Trophoblast cell (in vitro differentiated cells and primary cell): ENCODE measurements around the gene MTAP.

Experiments
- DNase-seq, 2 donors: peaks; one replicate each; pipeline ENCODE4 v3.0.0-alpha.2; 2016
- H2AFZ ChIP-seq: 2 replicates; pipeline ENCODE4 v1.6.1; 2013; ENCODE audit warnings: low read length, moderate library complexity, mild to moderate bottlenecking; ENCODE audit not compliant: insufficient read depth, poor library complexity
- H2AK5ac ChIP-seq: 2 replicates; pipeline ENCODE4 v1.6.1; 2013; ENCODE audit warnings: mild to moderate bottlenecking, low read length
- H2BK120ac ChIP-seq: 2 replicates; pipeline ENCODE4 v1.6.1; 2013; ENCODE audit warnings: low read length, mild to moderate bottlenecking, moderate library complexity; ENCODE audit not compliant: insufficient read depth, poor library complexity
- H2BK12ac ChIP-seq: 2 replicates; pipeline ENCODE4 v1.6.1; 2013; ENCODE audit warnings: mild to moderate bottlenecking, low read length, moderate library complexity
- H2BK5ac ChIP-seq: 2 replicates; pipeline ENCODE4 v1.6.1; 2013; ENCODE audit warnings: low read length, low read depth, moderate library complexity, mild to moderate bottlenecking; ENCODE audit not compliant: poor library complexity
- H3K14ac ChIP-seq: 2 replicates; pipeline ENCODE4 v1.6.1; 2013; ENCODE audit warnings: mild to moderate bottlenecking, low read length
- H3K18ac ChIP-seq: 2 replicates; pipeline ENCODE4 v1.6.1; 2013; ENCODE audit warnings: mild to moderate bottlenecking, low read length
- H3K23ac ChIP-seq: 2 replicates; pipeline ENCODE4 v1.6.1; 2013; ENCODE audit warnings: low read length
- H3K27ac ChIP-seq: 2 replicates; pipeline ENCODE4 v1.5.1; 2013; ENCODE audit warnings: low read depth, mild to moderate bottlenecking, inconsistent platforms, low read length, moderate library complexity
- H3K27me3 ChIP-seq: 2 replicates; pipeline ENCODE4 v1.6.1; 2013; ENCODE audit warnings: inconsistent platforms, mild to moderate bottlenecking, low read length, moderate library complexity; ENCODE audit not compliant: insufficient read depth
- H3K36me3 ChIP-seq, 2 experiments: 1 replicate in 1 of 2; 2 replicates in 1 of 2; pipeline ENCODE4 v1.6.1; 2013; ENCODE audit warnings: low read length in 2 of 2, mild to moderate bottlenecking in 2 of 2, moderate library complexity in 1 of 2; ENCODE audit not compliant: insufficient read depth in 2 of 2, control insufficient read depth in 1 of 2
- H3K4ac ChIP-seq: 2 replicates; pipeline ENCODE4 v1.6.1; 2013; ENCODE audit warnings: low read depth, mild to moderate bottlenecking, low read length, moderate library complexity
- H3K4me1 ChIP-seq, 2 experiments: 1 replicate in 1 of 2; 2 replicates in 1 of 2; pipeline ENCODE4 v1.6.1; 2013; ENCODE audit warnings: low read length in 2 of 2, mild to moderate bottlenecking in 2 of 2, moderate library complexity in 1 of 2; ENCODE audit not compliant: insufficient read depth in 2 of 2, control insufficient read depth in 1 of 2
- H3K4me2 ChIP-seq: 2 replicates; pipeline ENCODE4 v1.6.1; 2013; ENCODE audit warnings: inconsistent platforms, mild to moderate bottlenecking, low read length, moderate library complexity
- H3K4me3 ChIP-seq: 2 replicates; pipeline ENCODE4 v1.5.1; 2013; ENCODE audit warnings: mild to moderate bottlenecking, low read depth, low read length, inconsistent platforms
- H3K79me1 ChIP-seq: one replicate; pipeline ENCODE4 v1.6.1; 2013; ENCODE audit warnings: low read length
- H3K79me2 ChIP-seq: 2 replicates; pipeline ENCODE4 v1.6.1; 2013; ENCODE audit warnings: low read length, mild to moderate bottlenecking; ENCODE audit not compliant: control insufficient read depth, insufficient read depth, poor library complexity
- H3K9ac ChIP-seq: 2 replicates; pipeline ENCODE4 v1.6.1; 2013; ENCODE audit warnings: mild to moderate bottlenecking, low read length
- H3K9me3 ChIP-seq: 2 replicates; pipeline ENCODE4 v1.6.1; 2013; ENCODE audit warnings: low read depth, mild to moderate bottlenecking, control low read depth, inconsistent platforms, low read length; ENCODE audit not compliant: insufficient read depth
- H4K12ac ChIP-seq: 2 replicates; pipeline ENCODE4 v1.6.1; 2013; ENCODE audit warnings: low read depth, mild to moderate bottlenecking, low read length, moderate library complexity
- H4K8ac ChIP-seq: 2 replicates; pipeline ENCODE4 v1.6.1; 2013; ENCODE audit warnings: low read depth, mild to moderate bottlenecking, low read length, moderate library complexity
- H4K91ac ChIP-seq: one replicate; pipeline ENCODE4 v1.6.1; 2013; ENCODE audit warnings: low read depth, mild to moderate bottlenecking, low read length, moderate library complexity
- WGBS: extraction: QIAGEN DNeasy Blood & Tissue Kit; methylation state at CpG from one replicate; pipeline ENCODE4 v1.1.7; 2013; ENCODE audit warnings: missing lambda C conversion rate; ENCODE audit not compliant: insufficient read length, insufficient coverage; ENCODE audit errors: extremely low coverage; 5-methylcytosine and 5-hydroxymethylcytosine counted together

MTAP gene

GRCh38 chr9:21840647-21841046, 38.2 kb downstream of the MTAP start:
- Histone ChIP-seq H3K14ac (no peak overlapping the region), H2AFZ (no peak overlapping the region), H3K23ac (no peak overlapping the region), H4K8ac (no peak overlapping the region), H2BK120ac (no peak overlapping the region), H3K4me2 (no peak overlapping the region), H3K9ac (no peak overlapping the region), H3K27ac (no peak overlapping the region), H2BK12ac (no peak overlapping the region), H3K4me1 (no peaks in the 10 kb centered on the region), H3K36me3 (peaks cover 19 to 29% of the 10 kb centered on the region in 2 experiments), H3K18ac (no peak overlapping the region), H3K9me3 (peaks cover 2% of the 10 kb centered on the region), H3K79me1 (no peaks in the 10 kb centered on the region), H3K4ac (no peak overlapping the region), H4K91ac (no peak overlapping the region), H2BK5ac (no peak overlapping the region), H3K27me3 (no peaks in the 10 kb centered on the region), H2AK5ac (no peak overlapping the region), H3K79me2 (no peaks in the 10 kb centered on the region), H3K4me3 (no peak overlapping the region), H4K12ac (no peak overlapping the region)
- no peak for DNase-seq
- no CpG with 5 or more reads among the region's 2 CpGs for WGBS

GRCh38 chr9:21841133-21841532, 38.7 kb downstream of the MTAP start:
- Histone ChIP-seq H3K9ac (no peak overlapping the region), H3K4ac (no peak overlapping the region), H4K8ac (no peak overlapping the region), H4K12ac (no peak overlapping the region), H3K14ac (no peak overlapping the region), H2AK5ac (no peak overlapping the region), H3K36me3 (peaks cover 19 to 29% of the 10 kb centered on the region in 2 experiments), H3K4me2 (no peak overlapping the region), H3K27ac (no peak overlapping the region), H3K18ac (no peak overlapping the region), H3K4me1 (no peaks in the 10 kb centered on the region), H3K23ac (no peak overlapping the region), H3K27me3 (no peaks in the 10 kb centered on the region), H4K91ac (no peak overlapping the region), H2AFZ (no peak overlapping the region), H3K4me3 (no peak overlapping the region), H3K9me3 (peaks cover 2% of the 10 kb centered on the region), H3K79me2 (no peaks in the 10 kb centered on the region), H2BK120ac (no peak overlapping the region), H2BK12ac (no peak overlapping the region), H2BK5ac (no peak overlapping the region), H3K79me1 (no peaks in the 10 kb centered on the region)
- no CpG with 5 or more reads among the region's 1 CpG for WGBS
- DNase-seq = no peak

- Histone ChIP-seq H2BK5ac (no peak overlapping the region), H2AK5ac (no peak overlapping the region), H3K18ac (no peak overlapping the region), H3K79me2 (no peaks in the 10 kb centered on the region), H2AFZ (no peak overlapping the region), H3K4ac (no peak overlapping the region), H3K14ac (no peak overlapping the region), H2BK120ac (no peak overlapping the region), H4K91ac (no peak overlapping the region), H3K9me3 (no peaks in the 10 kb centered on the region), H3K4me2 (no peak overlapping the region), H3K4me1 (no peaks in the 10 kb centered on the region), H4K12ac (no peak overlapping the region), H3K36me3 (peaks cover 4 to 22% of the 10 kb centered on the region in 2 experiments), H2BK12ac (no peak overlapping the region), H4K8ac (no peak overlapping the region), H3K27me3 (no peaks in the 10 kb centered on the region), H3K23ac (no peak overlapping the region), H3K79me1 (no peaks in the 10 kb centered on the region), H3K27ac (no peak overlapping the region), H3K4me3 (no peak overlapping the region), H3K9ac (no peak overlapping the region)
- no peak for DNase-seq
- no CpG with 5 or more reads among the region's 4 CpGs for WGBS
These were observed 46.2 kb downstream of the MTAP start for GRCh38 chr9:21848615-21849014.

GRCh38 chr9:21852754-21853153, 50.3 kb downstream of the MTAP start:
- Histone ChIP-seq H3K23ac (no peak overlapping the region), H3K36me3 (peaks cover 4 to 30% of the 10 kb centered on the region in 2 experiments), H4K8ac (no peak overlapping the region), H3K9ac (no peak overlapping the region), H3K9me3 (no peaks in the 10 kb centered on the region), H3K4ac (no peak overlapping the region), H4K91ac (no peak overlapping the region), H2BK12ac (no peak overlapping the region), H3K79me1 (no peaks in the 10 kb centered on the region), H2BK5ac (no peak overlapping the region), H2AK5ac (no peak overlapping the region), H4K12ac (no peak overlapping the region), H3K4me2 (no peak overlapping the region), H3K14ac (no peak overlapping the region), H3K79me2 (no peaks in the 10 kb centered on the region), H3K27me3 (no peaks in the 10 kb centered on the region), H3K4me1 (peaks cover 2 to 10% of the 10 kb centered on the region in 2 experiments), H3K18ac (no peak overlapping the region), H3K4me3 (no peak overlapping the region), H2AFZ (no peak overlapping the region), H2BK120ac (no peak overlapping the region), H3K27ac (no peak overlapping the region)
- WGBS = no CpG with 5 or more reads among the region's 3 CpGs
- no peak for DNase-seq
